Effector CD8-positive, alpha-beta T cell (primary cell): Measurements from ENCODE around the gene GAS7.

ENCODE experiments used
- DNase-seq: peaks from one replicate; lab custom pipeline; 2025; lab: John Stamatoyannopoulos, UW

Gene GAS7

DNA sequence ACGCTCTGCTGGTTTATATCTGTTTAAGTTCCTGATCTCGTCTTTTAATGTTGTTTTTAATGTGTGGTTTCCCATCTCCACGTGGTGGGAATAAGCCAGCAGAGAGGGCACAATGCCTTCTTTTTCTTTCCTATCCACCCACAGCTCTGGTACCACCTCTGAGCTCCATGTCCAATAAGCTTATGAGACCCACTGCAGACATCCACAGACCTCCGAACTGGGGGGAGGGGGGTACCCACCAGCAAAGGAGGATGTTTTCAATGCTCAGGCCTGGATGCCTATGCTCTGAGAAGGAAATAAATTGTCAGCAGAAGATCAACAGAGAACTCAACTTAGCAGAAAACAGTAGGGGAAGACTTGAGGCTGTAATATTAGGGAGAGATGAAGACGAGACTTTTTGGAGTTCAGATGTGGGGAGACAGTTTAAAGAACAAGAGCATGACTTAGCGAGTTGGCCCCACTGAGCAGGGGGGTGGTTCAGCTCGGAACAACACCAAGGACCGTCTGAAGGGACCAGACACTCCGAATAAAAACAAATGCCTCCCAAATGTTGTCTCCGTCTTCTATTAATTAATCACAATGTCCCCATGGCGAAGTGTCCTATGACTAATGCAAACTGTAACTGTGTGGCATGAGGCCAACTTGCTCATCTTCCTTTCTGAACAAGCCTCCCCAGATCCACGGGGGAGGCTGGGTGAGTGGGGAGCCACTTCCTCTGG lies 62.7 kb downstream of the GAS7 start:
- no peak for DNase-seq

DNA sequence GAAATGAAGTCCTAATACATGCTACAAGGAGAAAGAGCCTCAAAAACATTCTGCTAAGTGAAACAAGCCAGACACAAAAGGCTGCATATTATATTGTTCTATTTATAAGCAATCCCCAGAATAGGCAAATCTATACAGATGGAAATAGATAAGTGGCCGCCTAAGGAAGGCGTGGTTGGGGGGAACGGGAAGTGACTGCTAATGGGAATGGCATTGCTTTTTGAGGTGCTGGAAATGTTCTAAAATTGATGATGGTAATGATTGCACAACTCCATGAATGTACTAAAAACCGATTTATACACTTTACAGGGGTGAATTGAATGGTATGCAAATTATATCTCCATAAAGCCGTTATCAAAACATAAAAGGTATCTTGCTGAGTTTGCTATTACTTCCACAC lies 67.7 kb downstream of the GAS7 start:
- no peak for DNase-seq

- DNase-seq, result no peak
Measured at GRCh38 chr17:10130263-10130662, 68.1 kb downstream of the GAS7 start.

DNA sequence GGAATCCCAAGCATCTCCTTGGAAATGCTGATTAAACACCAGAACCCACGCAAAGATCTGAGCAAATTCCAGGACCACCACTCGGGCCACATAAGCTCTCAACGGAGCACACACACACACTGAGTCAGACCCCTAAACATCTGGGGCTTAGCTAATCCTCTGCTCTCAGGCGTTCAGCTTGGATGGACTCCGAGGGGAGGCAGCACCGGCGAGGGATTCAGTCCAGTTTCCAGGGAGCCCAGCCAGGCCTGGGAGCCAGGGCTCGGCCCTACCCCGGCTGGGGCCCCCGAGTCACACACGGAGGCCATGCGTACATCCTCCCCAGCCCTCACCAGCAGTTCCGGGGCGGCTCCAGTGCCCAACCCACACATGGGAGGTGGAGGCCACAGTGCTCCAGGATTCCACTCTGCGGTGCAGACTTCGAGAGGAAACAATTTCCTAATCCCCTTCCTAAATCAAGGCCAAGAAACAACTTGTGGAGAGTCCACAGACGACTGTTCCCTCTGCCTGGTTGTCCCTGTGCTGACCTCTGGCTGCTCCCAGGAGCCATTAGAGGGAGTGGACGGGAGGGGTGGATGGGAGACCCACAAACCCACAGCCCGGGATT lies 70.5 kb downstream of the GAS7 start:
- no peak for DNase-seq

DNA sequence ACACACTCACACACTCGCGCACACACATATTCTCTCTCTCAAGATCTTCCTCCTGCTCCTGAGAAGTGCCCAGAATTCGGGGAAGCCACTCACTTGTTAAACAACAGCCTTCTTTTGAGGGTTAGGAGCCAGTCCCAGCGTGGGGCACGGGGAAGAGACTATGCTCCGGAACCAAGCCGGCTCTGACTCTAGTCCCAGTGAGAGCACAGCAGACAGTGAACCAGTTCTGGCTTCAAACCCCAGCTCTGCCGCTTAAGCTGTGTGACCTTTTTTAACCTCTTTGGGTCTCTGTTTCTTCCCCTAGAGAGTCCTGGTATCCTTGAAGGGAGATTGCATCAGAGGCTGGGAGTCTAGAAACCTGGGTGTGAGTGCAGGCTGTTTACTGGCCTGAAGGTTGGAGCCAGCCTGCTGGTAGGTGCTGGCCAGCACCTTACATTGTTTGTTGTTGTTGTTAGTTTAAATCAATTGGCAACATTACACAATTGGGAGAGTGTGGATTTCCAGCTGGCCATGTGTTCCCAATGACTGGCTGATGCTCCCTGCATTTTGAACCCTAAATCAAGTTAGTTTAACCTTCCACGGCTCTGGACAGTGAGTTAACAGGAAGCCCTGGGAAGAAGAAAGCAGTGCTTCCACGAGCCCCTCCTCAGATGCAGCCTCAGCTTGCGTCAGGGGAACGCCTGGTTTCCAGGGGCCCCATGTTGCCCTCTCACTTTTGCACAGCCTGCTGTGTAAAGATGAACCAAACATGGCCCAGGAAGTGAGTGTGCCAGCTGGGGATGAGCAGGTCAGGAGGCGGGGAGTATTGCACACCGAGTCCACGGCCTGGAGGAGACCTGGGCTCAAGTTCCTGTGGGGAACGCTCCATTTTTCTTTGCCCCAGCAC lies 71.5 kb downstream of the GAS7 start:
- DNase-seq, result no peak

- no peak for DNase-seq
Measured at GRCh38 chr17:10126276-10126615, 72.2 kb downstream of the GAS7 start.

GRCh38 chr17:10125531-10126275 lies 72.7 kb downstream of the GAS7 start:
- DNase-seq, result no peak

DNA sequence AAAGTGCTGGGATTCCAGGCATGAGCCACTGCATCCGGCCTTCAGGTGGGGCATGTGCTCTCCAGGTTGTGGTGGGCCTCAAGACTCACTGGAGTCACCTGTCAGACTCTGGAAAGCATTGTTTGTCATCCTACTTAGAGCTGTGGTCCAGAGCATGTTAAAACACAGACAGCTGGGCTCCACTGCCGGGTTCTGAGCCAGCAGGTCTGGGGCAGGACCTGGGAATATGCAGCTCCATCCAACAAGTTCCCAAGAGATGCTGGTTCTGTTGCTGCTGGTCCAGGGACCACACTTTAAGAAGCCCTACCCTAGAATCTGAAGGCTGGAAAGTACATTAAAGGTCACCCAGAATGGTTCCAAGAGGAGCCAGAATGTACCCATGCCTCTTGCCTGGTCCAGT lies 75.3 kb downstream of the GAS7 start:
- DNase-seq, result no peak

DNA sequence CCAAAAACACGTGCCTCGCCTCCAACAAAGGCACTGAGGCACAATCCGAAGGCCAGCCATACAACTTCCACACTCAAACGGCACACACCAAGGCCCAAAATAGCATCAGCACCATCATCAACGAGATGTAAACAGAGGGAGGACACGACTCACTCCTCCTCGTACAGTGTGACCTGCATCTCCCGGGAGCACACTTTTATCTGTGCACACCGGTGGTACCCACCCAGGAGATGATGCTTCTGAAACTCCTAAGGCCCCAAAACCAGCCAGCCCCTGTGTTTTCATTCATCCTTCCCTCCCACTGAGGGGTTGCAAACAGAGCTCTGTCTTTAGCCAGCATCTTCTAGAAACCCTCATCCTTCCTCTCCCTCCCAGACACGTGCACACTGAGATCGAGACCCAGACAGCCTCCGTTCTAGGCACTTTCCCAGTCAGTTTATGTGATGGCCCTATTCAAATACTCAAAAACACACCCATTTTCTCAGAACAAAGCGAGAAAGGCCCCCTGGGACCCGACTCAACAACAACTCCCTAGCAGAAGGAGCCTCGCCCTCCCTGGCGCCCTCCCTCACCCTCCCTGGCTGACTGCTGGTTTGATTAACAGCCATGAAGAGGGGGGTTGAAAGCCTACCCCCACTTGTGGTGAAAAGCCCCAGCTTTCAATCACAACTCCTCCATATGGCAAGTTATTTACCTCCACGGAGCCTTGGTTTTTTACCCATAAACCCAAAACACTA lies 76.3 kb downstream of the GAS7 start:
- DNase-seq, result no peak

GRCh38 chr17:10120749-10121148 lies 77.7 kb downstream of the GAS7 start:
- no peak for DNase-seq

- no peak for DNase-seq
Measured at GRCh38 chr17:10120109-10120485, 78.3 kb downstream of the GAS7 start.

DNA sequence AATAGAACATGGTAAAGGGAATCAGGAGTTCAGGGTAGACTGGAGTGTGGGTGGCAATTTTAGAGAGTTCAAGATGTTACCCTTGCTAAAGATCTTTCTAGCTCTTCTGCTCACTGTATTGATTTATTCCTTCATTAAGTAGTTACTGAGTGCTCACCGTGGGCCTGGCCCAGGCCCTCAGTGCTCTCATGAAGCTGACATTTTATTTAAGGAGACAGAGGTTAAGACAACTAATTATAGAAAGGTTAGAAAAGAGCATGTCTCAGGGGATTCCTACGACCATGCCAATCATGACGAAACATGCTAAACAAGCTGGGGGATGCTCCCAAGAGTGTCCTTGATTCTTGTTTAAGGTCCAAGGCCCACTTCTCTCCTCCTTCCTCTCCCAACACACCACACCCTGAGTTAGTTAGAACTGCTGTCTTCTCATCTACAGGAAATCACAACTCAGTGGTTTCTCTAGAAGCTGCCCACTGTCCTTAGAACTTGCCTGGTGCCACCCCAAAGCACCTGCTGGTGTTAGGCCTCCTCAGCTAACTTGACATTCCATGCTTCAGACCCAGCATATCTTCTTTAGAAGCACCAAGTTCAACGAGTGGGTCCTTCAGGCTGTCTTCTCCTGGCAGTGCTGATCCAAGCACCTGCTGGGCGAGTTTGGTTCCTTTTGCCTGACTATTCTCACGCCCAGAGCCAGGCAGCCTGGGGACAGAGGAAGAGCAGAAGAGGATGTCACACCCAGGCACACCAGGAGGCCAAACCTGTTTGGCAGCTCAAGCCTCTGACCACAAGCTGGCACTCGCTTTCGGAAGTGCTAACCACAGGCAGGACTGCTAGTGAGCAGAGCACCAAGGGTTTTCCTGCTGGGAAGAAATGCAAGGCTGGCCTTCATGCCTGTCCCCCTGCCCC lies 79.0 kb downstream of the GAS7 start:
- no peak for DNase-seq

GRCh38 chr17:10118788-10119130 lies 79.6 kb downstream of the GAS7 start:
- no peak for DNase-seq

GRCh38 chr17:10117581-10118001 lies 80.8 kb downstream of the GAS7 start:
- DNase-seq, result no peak

GRCh38 chr17:10116753-10117420 lies 81.5 kb downstream of the GAS7 start:
- DNase-seq, result no peak

- DNase-seq, result no peak
Measured at GRCh38 chr17:10116267-10116666, 82.1 kb downstream of the GAS7 start.

DNA sequence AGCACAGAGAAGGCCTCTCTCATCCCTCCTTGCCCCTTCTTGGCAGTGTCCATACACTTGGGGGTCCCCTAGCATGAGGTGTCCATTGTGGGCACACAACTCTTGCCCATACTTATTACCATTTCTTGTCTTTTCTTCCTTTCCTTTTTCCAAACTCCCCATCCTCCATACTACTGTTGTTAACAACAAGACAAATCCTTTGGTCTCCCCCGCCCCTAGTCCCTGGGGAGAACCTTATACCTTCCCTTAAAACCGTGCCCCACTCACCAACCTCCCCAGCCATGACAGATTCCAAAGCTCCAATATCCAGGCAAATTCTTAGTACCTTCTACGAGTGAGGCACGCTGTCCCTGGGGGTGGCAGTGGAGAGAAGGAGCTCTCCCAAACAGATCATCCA lies 82.9 kb downstream of the GAS7 start:
- no peak for DNase-seq

DNA sequence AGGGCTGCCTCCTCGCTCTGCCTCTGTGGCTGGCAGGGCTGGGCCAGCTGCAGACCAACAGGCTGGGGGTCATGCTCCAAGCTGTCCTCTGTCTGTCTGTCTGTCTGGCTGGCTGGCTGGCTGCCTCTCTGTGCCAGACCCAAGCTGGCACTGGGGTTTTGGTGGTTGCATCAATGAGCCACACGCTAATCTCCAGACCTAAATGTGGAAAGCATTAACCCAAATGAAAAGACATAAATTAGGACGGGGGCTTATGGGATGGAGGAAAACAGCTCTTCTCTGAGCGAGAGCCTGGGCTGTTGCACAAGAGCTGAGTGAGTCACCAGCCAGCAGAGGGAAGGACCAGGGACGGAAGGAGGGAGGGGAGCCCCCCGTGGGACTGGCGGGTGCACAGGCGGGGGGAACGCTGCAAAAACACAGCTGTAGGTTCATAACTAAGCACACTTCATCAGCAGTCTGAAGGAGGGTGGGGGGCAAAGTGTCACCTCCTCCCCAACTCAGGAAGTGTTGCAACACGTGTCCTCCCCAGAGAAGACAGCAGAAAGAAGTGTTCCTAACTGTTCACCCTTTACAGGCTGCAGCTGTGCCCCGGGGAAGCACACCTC lies 83.4 kb downstream of the GAS7 start:
- peak; percentile 23 for DNase-seq

DNA sequence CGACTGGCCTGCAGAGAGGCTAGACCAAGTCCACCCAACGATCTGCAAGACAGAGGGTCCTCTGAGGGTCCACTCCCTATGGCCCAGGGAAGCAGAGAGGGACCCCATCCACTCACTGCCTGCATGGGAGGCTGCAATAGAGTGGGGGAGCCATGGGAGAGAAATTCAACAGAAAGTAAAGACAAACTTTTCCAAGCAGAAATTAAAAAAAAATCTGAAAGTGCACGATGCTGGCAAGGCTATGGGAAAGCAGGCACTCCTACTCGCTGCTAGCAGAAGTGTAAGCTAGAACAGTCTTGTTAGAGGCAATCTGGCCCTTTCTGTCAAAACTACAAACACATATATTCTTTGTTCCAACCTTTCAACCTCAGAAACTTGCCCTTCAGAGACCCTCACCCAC lies 85.4 kb downstream of the GAS7 start:
- no peak for DNase-seq
